Dendritic cell treated with granulocyte-macrophage colony-stimulating factor and Interleukin-4, amounts not matched to agents 40 ng/mL and 50 ng/mL, for 4 days (primary cell): ENCODE data around the gene PPP1R9A.

ENCODE experiments used
- H3K27ac Mint-ChIP-seq: one replicate; pipeline ENCODE4 v1.8.0; 2022; ENCODE audit warnings: mild to moderate bottlenecking, mixed read lengths
- H3K27me3 Mint-ChIP-seq: one replicate; pipeline ENCODE4 v1.8.0; 2022; ENCODE audit warnings: mild to moderate bottlenecking, mixed read lengths
- H3K36me3 Mint-ChIP-seq: one replicate; pipeline ENCODE4 v1.8.0; 2022; ENCODE audit warnings: low read depth, mixed read lengths
- H3K4me1 Mint-ChIP-seq: one replicate; pipeline ENCODE4 v1.8.0; 2022; ENCODE audit warnings: low read depth, mixed read lengths
- H3K4me3 Mint-ChIP-seq: one replicate; pipeline ENCODE4 v1.8.0; 2022; ENCODE audit warnings: mild to moderate bottlenecking, moderate library complexity, mixed read lengths
- H3K9me3 Mint-ChIP-seq: one replicate; pipeline ENCODE4 v1.8.0; 2022; ENCODE audit warnings: mixed read lengths
- intact Hi-C: fragments of 100-400 bp; cut with micrococcal nuclease; formaldehyde crosslinking; loops from one replicate; pipeline ENCODE4 v1.15.0; 2022

Gene PPP1R9A

GRCh38 chr7:95054386-95054785 lies 147.0 kb downstream of the PPP1R9A start:
- Mint-ChIP-seq H3K36me3 (no peaks in the 10 kb centered on the region), H3K4me1 (no peaks in the 10 kb centered on the region), H3K9me3 (no peaks in the 10 kb centered on the region), H3K27me3 (no peaks in the 10 kb centered on the region), H3K27ac (no peak overlapping the region), H3K4me3 (no peak overlapping the region)
- intact Hi-C loops: no loop called here

- intact Hi-C loops: no loop called here
- Mint-ChIP-seq H3K9me3 (no peaks in the 10 kb centered on the region), H3K27ac (no peak overlapping the region), H3K27me3 (no peaks in the 10 kb centered on the region), H3K4me3 (no peak overlapping the region), H3K4me1 (no peaks in the 10 kb centered on the region), H3K36me3 (no peaks in the 10 kb centered on the region)
Measured at GRCh38 chr7:95055295-95055694, 147.9 kb downstream of the PPP1R9A start.

- Mint-ChIP-seq H3K27ac (no peak overlapping the region), H3K4me3 (no peak overlapping the region), H3K4me1 (no peaks in the 10 kb centered on the region), H3K9me3 (no peaks in the 10 kb centered on the region), H3K27me3 (no peaks in the 10 kb centered on the region), H3K36me3 (no peaks in the 10 kb centered on the region)
- intact Hi-C loops: no loop called here
Measured at GRCh38 chr7:95056107-95056739, 148.8 kb downstream of the PPP1R9A start.

GRCh38 chr7:95056901-95057300 lies 149.5 kb downstream of the PPP1R9A start:
- H3K4me3 Mint-ChIP-seq: no peak overlapping the region
- no peak overlapping the region for H3K27ac Mint-ChIP-seq
- intact Hi-C loops: no loop called here
- no peaks in the 10 kb centered on the region for H3K9me3 Mint-ChIP-seq
- no peaks in the 10 kb centered on the region for H3K4me1 Mint-ChIP-seq
- H3K36me3 Mint-ChIP-seq: no peaks in the 10 kb centered on the region
- no peaks in the 10 kb centered on the region for H3K27me3 Mint-ChIP-seq

- Mint-ChIP-seq H3K27ac (no peak overlapping the region), H3K9me3 (no peaks in the 10 kb centered on the region), H3K27me3 (no peaks in the 10 kb centered on the region), H3K4me1 (no peaks in the 10 kb centered on the region), H3K36me3 (no peaks in the 10 kb centered on the region), H3K4me3 (no peak overlapping the region)
- intact Hi-C loops: no loop called here
Measured at GRCh38 chr7:95059842-95060313, 152.5 kb downstream of the PPP1R9A start.

- no peak overlapping the region for H3K4me3 Mint-ChIP-seq
Measured at GRCh38 chr7:95062901-95063300, 155.5 kb downstream of the PPP1R9A start.

GRCh38 chr7:95066737-95067530 lies 159.5 kb downstream of the PPP1R9A start:
- Mint-ChIP-seq H3K36me3 (no peaks in the 10 kb centered on the region), H3K4me3 (no peak overlapping the region), H3K4me1 (no peaks in the 10 kb centered on the region), H3K27me3 (no peaks in the 10 kb centered on the region), H3K9me3 (peaks cover 11% of the 10 kb centered on the region), H3K27ac (no peak overlapping the region)
- intact Hi-C loops: no loop called here

More at GRCh38 chr7:95062901-95063300, 155.5 kb downstream of the PPP1R9A start:
- no peaks in the 10 kb centered on the region for H3K36me3 Mint-ChIP-seq
- H3K4me1 Mint-ChIP-seq: no peaks in the 10 kb centered on the region
- no peak overlapping the region for H3K27ac Mint-ChIP-seq
- no peaks in the 10 kb centered on the region for H3K27me3 Mint-ChIP-seq
- intact Hi-C loops: no loop called here
- H3K9me3 Mint-ChIP-seq: peaks cover 11% of the 10 kb centered on the region

GRCh38 chr7:95088536-95089215 lies 181.3 kb downstream of the PPP1R9A start:
- Mint-ChIP-seq H3K36me3 (no peaks in the 10 kb centered on the region), H3K4me1 (no peaks in the 10 kb centered on the region), H3K27ac (no peak overlapping the region), H3K27me3 (no peaks in the 10 kb centered on the region), H3K4me3 (no peak overlapping the region), H3K9me3 (no peaks in the 10 kb centered on the region)
- intact Hi-C loops: no loop called here

- H3K4me1 Mint-ChIP-seq: peaks cover 5% of the 10 kb centered on the region
- intact Hi-C loops: no loop called here
- no peaks in the 10 kb centered on the region for H3K27me3 Mint-ChIP-seq
- no peak overlapping the region for H3K27ac Mint-ChIP-seq
- no peaks in the 10 kb centered on the region for H3K36me3 Mint-ChIP-seq
- H3K9me3 Mint-ChIP-seq: no peaks in the 10 kb centered on the region
- H3K4me3 Mint-ChIP-seq: no peak overlapping the region
Measured at GRCh38 chr7:95089414-95090315, 182.3 kb downstream of the PPP1R9A start.

- Mint-ChIP-seq H3K4me3 (no peak overlapping the region), H3K27ac (no peak overlapping the region), H3K27me3 (no peaks in the 10 kb centered on the region), H3K4me1 (peaks cover 20% of the 10 kb centered on the region), H3K9me3 (no peaks in the 10 kb centered on the region), H3K36me3 (no peaks in the 10 kb centered on the region)
- intact Hi-C loops: no loop called here
Measured at GRCh38 chr7:95092324-95092723, 184.9 kb downstream of the PPP1R9A start.

GRCh38 chr7:95095259-95095965 lies 188.0 kb downstream of the PPP1R9A start:
- Mint-ChIP-seq H3K4me1 (peaks cover 20% of the 10 kb centered on the region), H3K9me3 (no peaks in the 10 kb centered on the region), H3K4me3 (no peak overlapping the region), H3K36me3 (no peaks in the 10 kb centered on the region), H3K27ac (no peak overlapping the region), H3K27me3 (no peaks in the 10 kb centered on the region)
- intact Hi-C loops: no loop called here

GRCh38 chr7:95095966-95096540 lies 188.7 kb downstream of the PPP1R9A start:
- Mint-ChIP-seq H3K27ac (no peak overlapping the region), H3K36me3 (no peaks in the 10 kb centered on the region), H3K9me3 (no peaks in the 10 kb centered on the region), H3K27me3 (no peaks in the 10 kb centered on the region), H3K4me1 (peaks cover 20% of the 10 kb centered on the region), H3K4me3 (no peak overlapping the region)
- intact Hi-C loops: no loop called here

- no peak overlapping the region for H3K4me3 Mint-ChIP-seq
Measured at GRCh38 chr7:95097291-95097690, 189.9 kb downstream of the PPP1R9A start.

More at GRCh38 chr7:95097291-95097690, 189.9 kb downstream of the PPP1R9A start:
- no peaks in the 10 kb centered on the region for H3K9me3 Mint-ChIP-seq
- H3K4me1 Mint-ChIP-seq: peaks cover 20% of the 10 kb centered on the region
- H3K36me3 Mint-ChIP-seq: no peaks in the 10 kb centered on the region
- no peak overlapping the region for H3K27ac Mint-ChIP-seq
- intact Hi-C loops: no loop called here
- H3K27me3 Mint-ChIP-seq: no peaks in the 10 kb centered on the region
